Stimulated activated CD8-positive, alpha-beta memory T cell treated with anti-CD3 and anti-CD28 coated beads, Interleukin-15, amount 100 ng/mL, for 24 hours (primary cell): Measurements from ENCODE around the gene MYT1.
A peak's percentile ranks its signal among the peaks of the same experiment; 100 is the strongest.

Source experiments
- DNase-seq: peaks from one replicate; pipeline ENCODE4 v3.0.0-alpha.2; 2020; ENCODE audit warnings: low read depth

MYT1 gene

DNA sequence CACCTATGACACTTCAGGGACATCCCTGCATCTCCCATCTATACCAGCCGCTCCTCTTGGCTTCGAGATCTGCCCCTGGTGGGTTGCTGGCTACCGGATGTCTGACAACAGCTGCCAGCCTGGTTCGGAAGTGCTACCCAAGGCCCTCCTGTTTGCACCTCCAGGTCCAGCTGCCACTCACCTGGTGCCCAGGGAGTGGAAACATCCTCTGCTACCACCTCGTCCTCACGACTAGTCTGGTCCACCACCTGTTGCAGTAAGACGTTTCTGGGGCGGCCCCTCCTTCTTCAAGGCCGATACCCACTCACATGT, 83.0 kb downstream of the MYT1 start:
- no peak for DNase-seq

GRCh38 chr20:64247970-64248841, 84.0 kb downstream of the MYT1 start:
- no peak for DNase-seq

- DNase-seq: no peak
Observed at GRCh38 chr20:64250027-64250426, 85.8 kb downstream of the MYT1 start.

DNA sequence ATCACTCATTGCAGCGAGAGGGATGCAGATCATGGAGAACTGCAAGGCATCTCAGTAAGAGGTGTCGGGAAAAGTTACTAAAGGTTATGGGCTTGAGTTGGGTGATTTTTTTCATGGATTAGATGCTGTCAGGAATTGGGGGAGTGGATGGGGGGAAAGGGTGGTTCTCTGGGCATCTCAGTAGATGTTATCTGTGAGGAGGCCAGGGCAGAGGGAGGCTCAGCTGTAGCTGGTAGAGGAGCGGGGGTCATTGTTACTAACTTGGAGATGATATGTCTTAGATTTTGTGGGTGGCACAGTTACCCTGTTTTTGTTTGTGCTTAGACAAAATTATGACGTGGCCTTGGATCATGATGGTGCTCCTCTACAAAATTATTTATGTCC, 88.7 kb downstream of the MYT1 start:
- DNase-seq: no peak

DNA sequence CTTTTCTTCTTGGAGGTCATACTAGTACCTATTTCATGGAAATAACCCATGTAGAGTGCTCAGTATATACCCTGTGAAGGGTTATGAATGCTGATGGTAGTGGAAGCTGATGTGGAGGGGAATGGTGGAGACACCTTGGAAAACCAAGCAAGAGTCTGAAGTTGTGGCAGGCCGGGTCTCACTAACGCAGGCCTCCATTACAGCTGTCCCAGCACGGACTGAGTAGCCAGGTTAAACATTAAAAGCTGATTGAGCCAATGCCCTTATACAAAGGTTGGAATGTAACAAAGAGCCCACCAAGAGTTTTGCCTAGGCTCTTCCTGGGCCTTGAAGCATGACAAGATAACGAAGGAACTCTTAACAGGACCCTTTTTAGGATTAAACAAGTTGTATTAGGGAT, 89.2 kb downstream of the MYT1 start:
- DNase-seq: no peak

GRCh38 chr20:64254156-64254555, 89.9 kb downstream of the MYT1 start:
- no peak for DNase-seq

- no peak for DNase-seq
Observed at GRCh38 chr20:64254571-64255360, 90.5 kb downstream of the MYT1 start.

GRCh38 chr20:64255361-64256281, 91.4 kb downstream of the MYT1 start, which contains the start of gene PCMTD2:
Gene PCMTD2, plus strand, starts transcription at chr20:64255748. Its CDS starts 4,218 bp downstream, at chr20:64259966.
- peak; percentile 80 for DNase-seq

GRCh38 chr20:64256282-64256935, 92.2 kb downstream of the MYT1 start:
- DNase-seq: no peak

DNA sequence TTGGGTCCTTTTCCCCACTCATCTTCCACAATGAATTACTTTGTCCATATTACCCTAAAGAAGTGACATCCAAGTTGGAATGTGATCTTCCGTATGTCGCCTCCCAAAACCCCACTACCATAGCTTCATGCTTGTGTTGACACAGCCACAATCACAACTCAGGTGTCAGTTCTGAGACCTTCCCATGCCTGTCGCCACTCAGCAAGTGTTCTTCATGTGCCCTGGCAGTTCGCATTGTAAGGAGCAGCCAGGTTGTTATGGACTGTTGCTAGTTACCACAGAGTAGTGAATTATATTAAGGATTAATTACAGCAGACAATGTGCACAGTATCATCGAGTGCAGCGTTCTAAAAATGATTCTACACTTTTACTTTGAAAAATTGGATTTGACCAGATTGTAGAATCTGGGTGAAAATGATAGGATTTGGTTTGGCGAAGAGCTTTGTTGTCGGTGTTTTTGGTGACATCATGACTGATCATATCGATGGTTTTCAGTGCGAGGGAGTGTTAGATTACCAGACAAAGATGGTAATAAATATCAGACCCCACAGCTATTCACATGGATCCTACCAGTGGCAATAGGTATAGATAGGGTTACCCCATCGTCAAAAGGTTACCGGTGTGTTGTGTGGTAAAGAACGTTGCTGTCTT, 93.0 kb downstream of the MYT1 start:
- no peak for DNase-seq

- no peak for DNase-seq
Observed at GRCh38 chr20:64258071-64258823, 94.0 kb downstream of the MYT1 start.

GRCh38 chr20:64260239-64260638, 96.0 kb downstream of the MYT1 start:
- no peak for DNase-seq

- DNase-seq: no peak
Observed at GRCh38 chr20:64261138-64261537, 96.9 kb downstream of the MYT1 start.

DNA sequence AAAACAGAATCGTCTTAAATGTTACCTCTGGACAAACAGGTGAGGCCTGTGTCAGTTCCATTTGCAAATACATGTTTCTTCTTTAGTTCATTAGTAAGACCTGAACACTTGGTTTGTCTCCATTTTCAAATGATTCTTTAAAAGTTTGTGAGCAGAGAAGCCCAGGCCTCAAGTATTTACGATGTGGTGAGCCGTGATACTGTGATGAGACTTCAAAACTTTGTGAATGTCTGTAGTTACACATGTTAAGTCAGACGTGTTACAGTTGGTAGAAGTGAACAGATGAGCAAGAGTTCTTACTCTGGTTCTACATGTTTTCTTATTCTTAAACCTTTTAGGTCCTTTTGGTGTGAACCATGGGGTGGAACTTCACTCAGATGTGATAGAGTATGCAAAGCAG, 99.8 kb downstream of the MYT1 start:
- DNase-seq: no peak

GRCh38 chr20:64265201-64265600, 100.9 kb downstream of the MYT1 start:
- no peak for DNase-seq

GRCh38 chr20:64266988-64267387, 102.7 kb downstream of the MYT1 start:
- no peak for DNase-seq

DNA sequence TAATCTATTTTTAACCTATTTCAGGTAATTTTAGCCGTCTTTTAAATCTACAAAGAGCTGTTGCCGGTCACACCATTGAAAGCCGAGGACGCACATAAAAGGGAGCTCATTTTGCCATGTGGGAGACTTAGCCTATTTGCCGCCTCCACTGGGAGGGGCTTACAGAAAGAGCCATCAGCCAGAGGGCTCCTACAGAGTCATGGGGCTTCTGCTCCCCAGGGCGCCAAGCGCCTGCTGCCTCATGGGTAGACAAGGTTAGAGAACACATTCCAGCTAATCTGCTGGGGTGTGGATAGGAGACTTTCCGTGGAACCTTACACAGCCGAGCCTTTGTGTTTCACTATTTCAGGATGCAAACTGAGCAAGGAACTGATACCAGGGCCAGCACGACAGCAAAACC, 103.9 kb downstream of the MYT1 start:
- no peak for DNase-seq

GRCh38 chr20:64269604-64270411, 105.6 kb downstream of the MYT1 start:
- no peak for DNase-seq

GRCh38 chr20:64271636-64272035, 107.4 kb downstream of the MYT1 start:
- no peak for DNase-seq

DNA sequence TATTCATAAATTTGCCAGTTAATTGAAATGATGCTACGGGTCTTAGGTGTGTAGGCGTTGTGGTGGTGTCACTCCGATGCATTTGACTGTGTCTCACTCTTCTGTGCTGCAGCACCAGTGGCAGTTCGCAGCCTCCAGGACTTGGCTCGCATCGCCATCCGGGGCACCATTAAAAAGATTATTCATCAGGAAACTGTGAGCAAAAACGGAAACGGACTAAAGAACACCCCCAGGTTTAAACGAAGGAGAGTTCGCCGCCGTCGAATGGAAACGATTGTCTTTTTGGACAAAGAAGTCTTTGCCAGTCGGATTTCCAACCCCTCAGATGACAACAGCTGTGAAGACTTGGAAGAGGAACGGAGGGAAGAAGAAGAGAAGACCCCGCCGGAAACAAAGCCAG, 108.9 kb downstream of the MYT1 start:
- DNase-seq: no peak
